A549 (cell line): ENCODE data around the gene NTF3.

Experiments
- BHLHE40 ChIP-seq: IDR thresholded peaks from 2 replicates; pipeline ENCODE4 v1.6.1; 2012; ENCODE audit warnings: low read depth, low read length, inconsistent platforms
- EP300 ChIP-seq, 2 experiments: fragments of >200 bp; sonication (Bioruptor Twin); formaldehyde crosslinking; IDR thresholded peaks; 2 replicates in 1 of 2; 3 replicates in 1 of 2; pipeline ENCODE4 v1.6.1; 2016 to 2017
- ESRRA ChIP-seq: fragments of 150-350 bp; IDR thresholded peaks from 2 replicates; pipeline ENCODE4 v1.6.1; 2014; ENCODE audit warnings: mild to moderate bottlenecking, low read length, borderline replicate concordance
- POLR2A ChIP-seq: IDR thresholded peaks from 2 replicates; pipeline ENCODE4 v1.6.1; 2012; ENCODE audit warnings: mild to moderate bottlenecking, low read length
- RAD21 ChIP-seq, 2 experiments: fragments of >200 bp in 1 of 2; sonication (Bioruptor Twin) in 1 of 2; formaldehyde crosslinking in 1 of 2; IDR thresholded peaks in 1 of 2; conservative IDR thresholded peaks in 1 of 2; 2 replicates in 1 of 2; 3 replicates in 1 of 2; pipeline ENCODE4 v1.6.1; 2012 to 2018; ENCODE audit warnings: inconsistent platforms in 1 of 2
- TF ChIP-seq, protein P1 (sequence below): fragments of >200 bp; sonication (Bioruptor Twin); formaldehyde crosslinking; IDR thresholded peaks from 3 replicates; pipeline ENCODE4 v1.5.1; 2016

DNA sequence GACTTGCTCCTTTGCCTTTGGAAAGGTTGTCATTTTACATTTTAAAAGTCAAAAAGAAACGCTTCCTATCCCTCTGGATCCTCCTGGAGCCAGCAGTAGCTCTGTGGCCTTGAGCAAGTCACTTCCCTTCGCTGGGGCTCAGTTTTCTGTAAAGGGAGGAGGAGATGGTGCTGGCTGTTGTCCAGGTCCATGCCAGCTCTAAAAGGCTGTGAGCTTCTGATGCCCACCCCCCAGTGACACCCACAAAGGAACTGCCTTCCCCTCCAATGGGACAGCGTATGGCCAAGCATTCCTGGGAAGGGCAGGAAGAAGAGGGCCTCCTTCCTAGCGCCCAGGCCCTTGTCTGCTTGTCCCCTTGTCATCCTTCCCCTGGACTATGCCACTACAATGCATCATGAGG, 81.5 kb downstream of the NTF3 start:
- TF ChIP-seq, protein P1, sequence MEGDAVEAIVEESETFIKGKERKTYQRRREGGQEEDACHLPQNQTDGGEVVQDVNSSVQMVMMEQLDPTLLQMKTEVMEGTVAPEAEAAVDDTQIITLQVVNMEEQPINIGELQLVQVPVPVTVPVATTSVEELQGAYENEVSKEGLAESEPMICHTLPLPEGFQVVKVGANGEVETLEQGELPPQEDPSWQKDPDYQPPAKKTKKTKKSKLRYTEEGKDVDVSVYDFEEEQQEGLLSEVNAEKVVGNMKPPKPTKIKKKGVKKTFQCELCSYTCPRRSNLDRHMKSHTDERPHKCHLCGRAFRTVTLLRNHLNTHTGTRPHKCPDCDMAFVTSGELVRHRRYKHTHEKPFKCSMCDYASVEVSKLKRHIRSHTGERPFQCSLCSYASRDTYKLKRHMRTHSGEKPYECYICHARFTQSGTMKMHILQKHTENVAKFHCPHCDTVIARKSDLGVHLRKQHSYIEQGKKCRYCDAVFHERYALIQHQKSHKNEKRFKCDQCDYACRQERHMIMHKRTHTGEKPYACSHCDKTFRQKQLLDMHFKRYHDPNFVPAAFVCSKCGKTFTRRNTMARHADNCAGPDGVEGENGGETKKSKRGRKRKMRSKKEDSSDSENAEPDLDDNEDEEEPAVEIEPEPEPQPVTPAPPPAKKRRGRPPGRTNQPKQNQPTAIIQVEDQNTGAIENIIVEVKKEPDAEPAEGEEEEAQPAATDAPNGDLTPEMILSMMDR = no peak
- TF ChIP-seq POLR2A = no peak
- no peak for TF ChIP-seq BHLHE40
- TF ChIP-seq ESRRA = no peak
- no peak for TF ChIP-seq EP300 (IDR thresholded peaks at IDR 0.05)
- no peak for TF ChIP-seq RAD21 (conservative IDR thresholded peaks at IDR 0.05 in 1 of 2, IDR thresholded peaks at IDR 0.05 in 1 of 2)
